GM23338 (cell line): ENCODE data around the gene ABR. TPM values are rescaled to one million over a fixed set of nuclear protein-coding genes. Genes with fewer than 3 reads are reported as not detected.

Experiments
- ATAC-seq: fragments of 200-7000 bp; cut with Tn5 transposase; 3 replicates; pipeline ENCODE4 v1.9.1; 2020
- DNase-seq: peaks from one replicate; pipeline ENCODE4 v3.0.0-alpha.2; 2015; ENCODE audit warnings: low spot score
- H2AFZ ChIP-seq: fragments of 200-600 bp; sonication (generic); 2 replicates; pipeline ENCODE4 v1.8.0; 2016; ENCODE audit warnings: antibody characterized with exemption, mild to moderate bottlenecking, moderate library complexity
- H3F3A ChIP-seq: fragments of 200-600 bp; sonication (generic); replicated peaks from 2 replicates; pipeline ENCODE4 v1.8.0; 2017; ENCODE audit warnings: antibody characterized with exemption, mixed run types, low read depth
- H3K27ac ChIP-seq: fragments of 200-600 bp; sonication (generic); 2 replicates; pipeline ENCODE4 v1.6.1; 2016; ENCODE audit warnings: low read depth
- H3K27me3 ChIP-seq: fragments of 200-600 bp; sonication (generic); 2 replicates; pipeline ENCODE4 v1.8.0; 2016; ENCODE audit warnings: mild to moderate bottlenecking, mixed run types, moderate library complexity; ENCODE audit not compliant: insufficient read depth
- H3K36me3 ChIP-seq: fragments of 200-600 bp; sonication (generic); 2 replicates; pipeline ENCODE4 v1.8.0; 2016; ENCODE audit warnings: mild to moderate bottlenecking; ENCODE audit not compliant: insufficient read depth
- H3K4me1 ChIP-seq: fragments of 200-600 bp; sonication (generic); 2 replicates; pipeline ENCODE4 v1.8.0; 2016; ENCODE audit warnings: mild to moderate bottlenecking, moderate library complexity; ENCODE audit not compliant: insufficient read depth
- H3K4me2 ChIP-seq: fragments of 200-600 bp; sonication (generic); 2 replicates; pipeline ENCODE4 v1.7.1; 2017; ENCODE audit warnings: mixed run types
- H3K4me3 ChIP-seq: fragments of 200-600 bp; sonication (generic); 2 replicates; pipeline ENCODE4 v1.6.1; 2016; ENCODE audit warnings: mixed run types
- H3K79me2 ChIP-seq: fragments of 200-600 bp; sonication (generic); replicated peaks from 2 replicates; pipeline ENCODE4 v1.8.0; 2017; ENCODE audit warnings: mild to moderate bottlenecking; ENCODE audit not compliant: insufficient read depth
- H3K9me2 ChIP-seq: fragments of 200-600 bp; sonication (generic); 2 replicates; pipeline ENCODE4 v1.8.0; 2017; ENCODE audit not compliant: insufficient read depth
- H4K20me1 ChIP-seq: fragments of 200-600 bp; sonication (generic); replicated peaks from 2 replicates; pipeline ENCODE4 v1.8.0; 2017; ENCODE audit warnings: mild to moderate bottlenecking; ENCODE audit not compliant: insufficient read depth
- H3K27ac Mint-ChIP-seq: 2 replicates; pipeline ENCODE4 v1.8.0; 2020; ENCODE audit warnings: inconsistent platforms, mild to moderate bottlenecking, moderate library complexity, mixed read lengths
- H3K27me3 Mint-ChIP-seq: 3 replicates; pipeline ENCODE4 v1.8.0; 2022; ENCODE audit warnings: low read depth, mild to moderate bottlenecking, moderate library complexity, mixed read lengths, inconsistent platforms; ENCODE audit not compliant: insufficient read depth, poor library complexity
- H3K36me3 Mint-ChIP-seq: 3 replicates; pipeline ENCODE4 v1.8.0; 2021; ENCODE audit warnings: low read depth, mild to moderate bottlenecking, inconsistent platforms, moderate library complexity, mixed read lengths
- H3K4me1 Mint-ChIP-seq: 3 replicates; pipeline ENCODE4 v1.8.0; 2020; ENCODE audit warnings: mild to moderate bottlenecking, inconsistent platforms, mixed read lengths
- H3K4me3 Mint-ChIP-seq: 3 replicates; pipeline ENCODE4 v1.8.0; 2021; ENCODE audit warnings: moderate library complexity, mild to moderate bottlenecking, inconsistent platforms, mixed read lengths
- H3K9me3 Mint-ChIP-seq: 3 replicates; pipeline ENCODE4 v1.8.0; 2020; ENCODE audit warnings: moderate library complexity, mild to moderate bottlenecking, inconsistent platforms, mixed read lengths
- CREB1 ChIP-seq: fragments of 250-450 bp; sonication (Bioruptor Pico); IDR thresholded peaks from 2 replicates; pipeline ENCODE4 v1.5.0; 2020; ENCODE audit warnings: low read depth, mild to moderate bottlenecking, moderate library complexity
- CTCF ChIP-seq, 2 experiments: fragments of 200-600 bp in 1 of 2; sonication (generic) in 1 of 2; conservative IDR thresholded peaks; 2 replicates each; pipeline versions ENCODE4 v1.5.1 to v1.6.1; 2016 to 2017; ENCODE audit warnings: antibody characterized with exemption in 2 of 2, low read depth in 2 of 2, mild to moderate bottlenecking in 2 of 2, moderate library complexity in 1 of 2
- ETS1 ChIP-seq: IDR thresholded peaks from 2 replicates; pipeline ENCODE4 v1.6.1; 2016; ENCODE audit warnings: antibody characterized with exemption
- EZH2 ChIP-seq: fragments of 200-600 bp; sonication (generic); IDR thresholded peaks from one replicate; pipeline ENCODE4 v1.8.0; 2017; ENCODE audit warnings: antibody characterized with exemption, mild to moderate bottlenecking, low read depth; ENCODE audit not compliant: unreplicated experiment
- NANOG ChIP-seq: IDR thresholded peaks from 2 replicates; pipeline ENCODE4 v1.6.1; 2016; ENCODE audit warnings: antibody characterized with exemption, borderline replicate concordance
- POLR2AphosphoS5 ChIP-seq: IDR thresholded peaks from 2 replicates; pipeline ENCODE4 v1.6.1; 2016; ENCODE audit warnings: antibody characterized with exemption, low read depth
- REST ChIP-seq: IDR thresholded peaks from one replicate; pipeline ENCODE4 v1.6.1; 2018; ENCODE audit warnings: antibody characterized with exemption; ENCODE audit not compliant: unreplicated experiment
- STAT1 ChIP-seq: IDR thresholded peaks from one replicate; pipeline ENCODE4 v1.6.1; 2016; ENCODE audit warnings: antibody characterized with exemption; ENCODE audit not compliant: unreplicated experiment
- ZNF114 ChIP-seq: fragments of 250-450 bp; sonication (Bioruptor Pico); IDR thresholded peaks from 2 replicates; pipeline ENCODE4 v1.5.0; 2020; ENCODE audit warnings: mild to moderate bottlenecking, moderate library complexity
- ZNF331 ChIP-seq: fragments of 250-450 bp; sonication (Bioruptor Pico); IDR thresholded peaks from 2 replicates; pipeline ENCODE4 v1.5.0; 2020; ENCODE audit warnings: low read depth, mild to moderate bottlenecking, moderate library complexity
- ZNF462 ChIP-seq: fragments of 250-450 bp; sonication (Bioruptor Pico); IDR thresholded peaks from 2 replicates; pipeline ENCODE4 v1.5.0; 2020; ENCODE audit warnings: mild to moderate bottlenecking, moderate library complexity
- polyA plus RNA-seq: library from polyadenylated mRNA; unstranded; fragments of >200 nt; fragmentation: Nextera tagmentation; extraction: Ambion mirVana; gene quantifications from 2 replicates; pipeline ENCODE4 v1.2.1, GENCODE V29; 2016
- total RNA-seq: library from RNA; depleted of rRNA; stranded (reverse); fragments of >200 nt; shearing (Covaris generic); gene quantifications from 2 replicates; pipeline ENCODE4 v1.2.3, GENCODE V29; 2014

Gene ABR
- total and polyA plus RNA-seq, 2 experiments from 2014 or later, result 15.0 to 27.7 TPM

- TF ChIP-seq REST, result no peak
- TF ChIP-seq NANOG, result no peak
These were observed 516 bp downstream of the ABR start (continued) for GRCh38 chr17:1179112-1179817.

GRCh38 chr17:1177016-1177700 is 2.6 kb downstream of the ABR start:
- DNase-seq, result no peak
- Histone ChIP-seq H3K27ac (no peak overlapping the region), H4K20me1 (no peaks in the 10 kb centered on the region), H3K36me3 (no peaks in the 10 kb centered on the region), H2AFZ (no peak overlapping the region), H3K4me3 (no peak overlapping the region), H3K9me2 (no peaks in the 10 kb centered on the region), H3K4me2 (no peak overlapping the region), H3F3A (peaks cover 3% of the 10 kb centered on the region; the same call in 1 of the 2 replicates), H3K79me2 (no peaks in the 10 kb centered on the region), H3K27me3 (peaks cover 21% of the 10 kb centered on the region), H3K4me1 (peaks cover 23% of the 10 kb centered on the region)
- Mint-ChIP-seq H3K4me3 (no peak overlapping the region), H3K27me3 (peaks cover 31% of the 10 kb centered on the region), H3K4me1 (peaks cover 12% of the 10 kb centered on the region), H3K27ac (no peak overlapping the region), H3K9me3 (no peaks in the 10 kb centered on the region), H3K36me3 (no peaks in the 10 kb centered on the region; the same call in 2 of the 3 replicates)
- no peak for ATAC-seq
- TF ChIP-seq EZH2 (no peak), ZNF114 (CRISPR knock-in tag) (no peak), STAT1 (no peak), CTCF (conservative IDR thresholded peaks at IDR 0.05; ENCODE audit: low read depth in 2 of 2) (no peak), CREB1 (no peak), ZNF331 (no peak), ETS1 (no peak), NANOG (no peak), ZNF462 (no peak), POLR2AphosphoS5 (no peak)
